ES-I3 (cell line): ENCODE results near the gene CACHD1.

ENCODE experiments used
- H3K36me3 ChIP-seq: 2 replicates; pipeline ENCODE4 v1.6.1; 2013; ENCODE audit warnings: mild to moderate bottlenecking, low read length, control low read depth, moderate library complexity; ENCODE audit not compliant: insufficient read depth
- H3K4me1 ChIP-seq: 2 replicates; pipeline ENCODE4 v1.6.1; 2013; ENCODE audit warnings: mild to moderate bottlenecking, control low read depth, low read length; ENCODE audit not compliant: insufficient read depth
- H3K9ac ChIP-seq: 2 replicates; pipeline ENCODE4 v1.6.1; 2013; ENCODE audit warnings: low read depth, mild to moderate bottlenecking, low read length, moderate library complexity
- H3K9me3 ChIP-seq: 2 replicates; pipeline ENCODE4 v1.6.1; 2013; ENCODE audit warnings: mild to moderate bottlenecking, low read length, moderate library complexity; ENCODE audit not compliant: control insufficient read depth, insufficient read depth

CACHD1 gene

GRCh38 chr1:64654519-64655341 is 184.8 kb downstream of the CACHD1 start:
- no peaks in the 10 kb centered on the region; the same call in 1 of the 2 replicates for H3K36me3 ChIP-seq
- no peak overlapping the region for H3K9ac ChIP-seq
- no peaks in the 10 kb centered on the region for H3K4me1 ChIP-seq
- no peaks in the 10 kb centered on the region for H3K9me3 ChIP-seq

- no peaks in the 10 kb centered on the region; the same call in 1 of the 2 replicates for H3K36me3 ChIP-seq
- H3K4me1 ChIP-seq: no peaks in the 10 kb centered on the region
- no peak overlapping the region for H3K9ac ChIP-seq
- no peaks in the 10 kb centered on the region for H3K9me3 ChIP-seq
Measured at GRCh38 chr1:64655861-64656260, 185.9 kb downstream of the CACHD1 start.

- H3K9me3 ChIP-seq: no peaks in the 10 kb centered on the region
- no peaks in the 10 kb centered on the region for H3K36me3 ChIP-seq
- no peaks in the 10 kb centered on the region for H3K4me1 ChIP-seq
- no peak overlapping the region for H3K9ac ChIP-seq
Measured at GRCh38 chr1:64659478-64660138, 189.7 kb downstream of the CACHD1 start.

- Histone ChIP-seq H3K9me3 (no peaks in the 10 kb centered on the region), H3K36me3 (no peaks in the 10 kb centered on the region; the same call in 1 of the 2 replicates), H3K9ac (no peak overlapping the region), H3K4me1 (no peaks in the 10 kb centered on the region)
Measured at GRCh38 chr1:64663668-64664067, 193.7 kb downstream of the CACHD1 start.

- Histone ChIP-seq H3K9me3 (no peaks in the 10 kb centered on the region), H3K4me1 (no peaks in the 10 kb centered on the region), H3K9ac (no peak overlapping the region), H3K36me3 (no peaks in the 10 kb centered on the region; the same call in 1 of the 2 replicates)
Measured at GRCh38 chr1:64664299-64664698, 194.4 kb downstream of the CACHD1 start.

GRCh38 chr1:64669098-64669675 is 199.3 kb downstream of the CACHD1 start:
- H3K9ac ChIP-seq: no peak overlapping the region
- no peaks in the 10 kb centered on the region; the same call in 1 of the 2 replicates for H3K36me3 ChIP-seq
- H3K9me3 ChIP-seq: no peaks in the 10 kb centered on the region
- no peaks in the 10 kb centered on the region for H3K4me1 ChIP-seq

- Histone ChIP-seq H3K4me1 (no peaks in the 10 kb centered on the region), H3K36me3 (no peaks in the 10 kb centered on the region; the same call in 1 of the 2 replicates), H3K9me3 (no peaks in the 10 kb centered on the region), H3K9ac (no peak overlapping the region)
Measured at GRCh38 chr1:64675718-64676345, 205.9 kb downstream of the CACHD1 start.

GRCh38 chr1:64676386-64676785 is 206.5 kb downstream of the CACHD1 start:
- Histone ChIP-seq H3K9me3 (no peaks in the 10 kb centered on the region), H3K9ac (no peak overlapping the region), H3K4me1 (no peaks in the 10 kb centered on the region), H3K36me3 (no peaks in the 10 kb centered on the region; the same call in 1 of the 2 replicates)

- no peak overlapping the region for H3K9ac ChIP-seq
- H3K4me1 ChIP-seq: no peaks in the 10 kb centered on the region
- no peaks in the 10 kb centered on the region; the same call in 1 of the 2 replicates for H3K36me3 ChIP-seq
- no peaks in the 10 kb centered on the region for H3K9me3 ChIP-seq
Measured at GRCh38 chr1:64677532-64677931, 207.6 kb downstream of the CACHD1 start.

- H3K4me1 ChIP-seq: no peaks in the 10 kb centered on the region
- no peak overlapping the region for H3K9ac ChIP-seq
- no peaks in the 10 kb centered on the region; the same call in 1 of the 2 replicates for H3K36me3 ChIP-seq
- no peaks in the 10 kb centered on the region for H3K9me3 ChIP-seq
Measured at GRCh38 chr1:64678366-64678765, 208.4 kb downstream of the CACHD1 start.

- H3K36me3 ChIP-seq: no peaks in the 10 kb centered on the region; the same call in 1 of the 2 replicates
- H3K9me3 ChIP-seq: no peaks in the 10 kb centered on the region
- H3K9ac ChIP-seq: no peak overlapping the region
- H3K4me1 ChIP-seq: no peaks in the 10 kb centered on the region
Measured at GRCh38 chr1:64679177-64679576, 209.2 kb downstream of the CACHD1 start.

GRCh38 chr1:64680599-64680998 is 210.7 kb downstream of the CACHD1 start:
- Histone ChIP-seq H3K36me3 (no peaks in the 10 kb centered on the region; the same call in 1 of the 2 replicates), H3K4me1 (no peaks in the 10 kb centered on the region), H3K9me3 (no peaks in the 10 kb centered on the region), H3K9ac (no peak overlapping the region)

- Histone ChIP-seq H3K36me3 (no peaks in the 10 kb centered on the region; the same call in 1 of the 2 replicates), H3K4me1 (no peaks in the 10 kb centered on the region), H3K9ac (no peak overlapping the region), H3K9me3 (no peaks in the 10 kb centered on the region)
Measured at GRCh38 chr1:64681043-64681442, 211.1 kb downstream of the CACHD1 start.

- peaks cover 17% of the 10 kb centered on the region for H3K4me1 ChIP-seq
- H3K9ac ChIP-seq: no peak overlapping the region
- H3K36me3 ChIP-seq: no peaks in the 10 kb centered on the region; the same call in 1 of the 2 replicates
Measured at GRCh38 chr1:64683419-64683818, 213.5 kb downstream of the CACHD1 start.

More at GRCh38 chr1:64683419-64683818, 213.5 kb downstream of the CACHD1 start:
- H3K9me3 ChIP-seq: no peaks in the 10 kb centered on the region
